SK-N-SH (cell line): ENCODE data around the gene DCAF6. TPM values are rescaled to one million over a fixed set of nuclear protein-coding genes. Genes with fewer than 3 reads are reported as not detected.

Experiments
- CTCF ChIA-PET: fragments of 300-600, 350-600 bp; formaldehyde crosslinking; extraction: SDS; loops from one replicate; lab custom pipeline; 2021; lab: Yijun Ruan, JAX
- POLR2A ChIA-PET: fragments of 350-600 bp; sonication (Branson Sonifier 250); formaldehyde crosslinking; extraction: SDS; loops from one replicate; lab custom pipeline; 2020; ENCODE audit warnings: antibody characterized with exemption, inconsistent platforms; lab: Yijun Ruan, JAX
- DNase-seq: peaks from one replicate; pipeline ENCODE4 v3.0.0; 2012
- H2AFZ ChIP-seq: fragments of 200-600 bp; sonication (generic); 2 replicates; pipeline ENCODE4 v1.8.1; 2016; ENCODE audit warnings: antibody characterized with exemption, mild to moderate bottlenecking, low read depth
- H3F3A ChIP-seq: fragments of 200-600 bp; sonication (generic); replicated peaks from 2 replicates; pipeline ENCODE3; 2016; ENCODE audit warnings: antibody characterized with exemption, mild to moderate bottlenecking; ENCODE audit not compliant: insufficient read depth
- H3K27ac ChIP-seq, 2 experiments: fragments of 200-500 bp in 1 of 2; fragments of 200-600 bp in 1 of 2; sonication (Bioruptor generic) in 1 of 2; sonication (generic), shearing (Covaris generic) in 1 of 2; 2 replicates each; pipeline versions ENCODE4 v1.5.1 to v1.6.1; 2014 to 2016; ENCODE audit warnings: low read depth in 2 of 2, inconsistent platforms in 1 of 2, low read length in 1 of 2, mild to moderate bottlenecking in 1 of 2, mixed read lengths in 1 of 2
- H3K27me3 ChIP-seq: fragments of 200-600 bp; sonication (generic), shearing (Covaris generic); 2 replicates; pipeline ENCODE4 v1.6.1; 2016; ENCODE audit warnings: mixed run types; ENCODE audit not compliant: insufficient read depth
- H3K36me3 ChIP-seq, 2 experiments: fragments of 200-500 bp in 1 of 2; fragments of 200-600 bp in 1 of 2; sonication (Bioruptor generic) in 1 of 2; sonication (generic) in 1 of 2; replicated peaks in 1 of 2; 2 replicates each; pipeline versions ENCODE3 to v1.5.1; 2014 to 2016; ENCODE audit warnings: low read length in 1 of 2, mild to moderate bottlenecking in 1 of 2; ENCODE audit not compliant: insufficient read depth in 2 of 2, control insufficient read depth in 1 of 2
- H3K4me1 ChIP-seq, 2 experiments: fragments of 200-500 bp in 1 of 2; fragments of 200-600 bp in 1 of 2; sonication (Bioruptor generic) in 1 of 2; sonication (generic), shearing (Covaris generic) in 1 of 2; 2 replicates each; pipeline versions ENCODE4 v1.5.1 to v1.6.1; 2014 to 2016; ENCODE audit warnings: low read depth in 1 of 2, low read length in 1 of 2, mixed run types in 1 of 2; ENCODE audit not compliant: insufficient read depth in 2 of 2, control insufficient read depth in 1 of 2
- H3K4me2 ChIP-seq: fragments of 200-600 bp; sonication (generic), shearing (Covaris generic); 2 replicates; pipeline ENCODE4 v1.6.1; 2017; ENCODE audit warnings: mixed run types
- H3K4me3 ChIP-seq, 2 experiments: fragments of 200-500 bp in 1 of 2; fragments of 200-600 bp in 1 of 2; sonication (Bioruptor generic) in 1 of 2; sonication (generic), shearing (Covaris generic) in 1 of 2; 2 replicates each; pipeline versions ENCODE4 v1.5.1 to v1.8.1; 2014 to 2016; ENCODE audit warnings: low read depth in 2 of 2, inconsistent platforms in 1 of 2, low read length in 1 of 2, mild to moderate bottlenecking in 1 of 2, mixed read lengths in 1 of 2, moderate library complexity in 1 of 2
- H3K79me2 ChIP-seq: fragments of 200-600 bp; sonication (generic); 2 replicates; pipeline ENCODE4 v1.8.1; 2017; ENCODE audit warnings: mild to moderate bottlenecking; ENCODE audit not compliant: insufficient read depth
- H3K9ac ChIP-seq: fragments of 200-600 bp; sonication (generic); 2 replicates; pipeline ENCODE4 v1.6.1; 2017; ENCODE audit warnings: mixed run types
- H3K9me2 ChIP-seq: fragments of 200-600 bp; sonication (generic); 2 replicates; pipeline ENCODE4 v1.6.1; 2017; ENCODE audit warnings: mixed run types
- H3K9me3 ChIP-seq: fragments of 200-600 bp; sonication (generic); 2 replicates; pipeline ENCODE4 v1.6.1; 2017; ENCODE audit warnings: mixed run types, mild to moderate bottlenecking, moderate library complexity
- H4K20me1 ChIP-seq: fragments of 200-600 bp; sonication (generic); 2 replicates; pipeline ENCODE4 v1.6.1; 2017; ENCODE audit warnings: mild to moderate bottlenecking, mixed run types; ENCODE audit not compliant: insufficient read depth
- EP300 ChIP-seq, 2 experiments: IDR thresholded peaks; 2 replicates each; pipeline versions ENCODE4 v1.4.0 to v1.6.1; 2012; ENCODE audit warnings: borderline replicate concordance in 1 of 2, low read depth in 1 of 2, low read length in 1 of 2
- FOSL2 ChIP-seq: IDR thresholded peaks from 2 replicates; pipeline ENCODE4 v1.4.0; 2012; ENCODE audit warnings: low read depth, mild to moderate bottlenecking, moderate library complexity, borderline replicate concordance
- FOXJ3 ChIP-seq: sonication (generic); formaldehyde crosslinking; IDR thresholded peaks from 2 replicates; pipeline ENCODE4 v1.5.1; 2020; ENCODE audit warnings: mild to moderate bottlenecking, missing genetic modification reagents
- FOXM1 ChIP-seq: IDR thresholded peaks from 2 replicates; pipeline ENCODE4 v1.4.0; 2012; ENCODE audit warnings: low read depth, mild to moderate bottlenecking
- GABPA ChIP-seq: IDR thresholded peaks from 2 replicates; pipeline ENCODE4 v1.4.0; 2012; ENCODE audit warnings: low read depth, mild to moderate bottlenecking
- JUND ChIP-seq: IDR thresholded peaks from 2 replicates; pipeline ENCODE4 v1.4.0; 2012
- MEF2A ChIP-seq: IDR thresholded peaks from 2 replicates; pipeline ENCODE4 v1.4.0; 2012; ENCODE audit warnings: low read depth, borderline replicate concordance
- RAD21 ChIP-seq: IDR thresholded peaks from 2 replicates; pipeline ENCODE4 v1.6.1; 2012; ENCODE audit warnings: mild to moderate bottlenecking, low read length
- RCOR1 ChIP-seq: fragments of 150-350 bp; IDR thresholded peaks from 2 replicates; pipeline ENCODE4 v1.6.1; 2017; ENCODE audit warnings: antibody characterized with exemption, low read length
- SMC3 ChIP-seq: IDR thresholded peaks from 2 replicates; pipeline ENCODE4 v1.6.1; 2012; ENCODE audit warnings: low read depth, low read length, improper control_type of control experiment
- TEAD4 ChIP-seq: IDR thresholded peaks from 2 replicates; pipeline ENCODE4 v1.4.0; 2012; ENCODE audit warnings: mild to moderate bottlenecking, borderline replicate concordance; ENCODE audit not compliant: insufficient read depth
- WGBS: methylation state at CpG from one replicate; pipeline ENCODE4 v1.1.6; 2017; ENCODE audit warnings: low lambda C conversion rate; 5-methylcytosine and 5-hydroxymethylcytosine counted together
- polyA plus RNA-seq, 3 experiments: library from polyadenylated mRNA; depleted of rRNA; stranded (reverse); fragments of >200 nt; gene quantifications; 2 replicates each; pipeline ENCODE4 v1.2.3, GENCODE V29; 2012
- small RNA-seq, 7 experiments: library from RNA; depleted of rRNA; stranded (forward); fragments of <200 nt; gene quantifications; one replicate each; pipeline ENCODE3, GENCODE V24; 2012
- TF ChIP-seq, protein P1 (sequence below): fragments of 150-350 bp; IDR thresholded peaks from 2 replicates; pipeline ENCODE4 v1.6.1; 2016; ENCODE audit warnings: mild to moderate bottlenecking, low read depth, low read length
- TF ChIP-seq, protein P2 (sequence below): IDR thresholded peaks from 2 replicates; pipeline ENCODE4 v1.4.0; 2012; ENCODE audit warnings: low read depth
- TF ChIP-seq, protein P3 (sequence below): fragments of 200-600 bp; sonication (generic); IDR thresholded peaks from 2 replicates; pipeline ENCODE4 v1.6.1; 2017; ENCODE audit warnings: antibody characterized with exemption, mild to moderate bottlenecking, moderate library complexity
- TF ChIP-seq, protein P4 (sequence below): IDR thresholded peaks from 2 replicates; pipeline ENCODE4; 2012
- TF ChIP-seq, protein P5 (sequence below): fragments of 150-350 bp; IDR thresholded peaks from 2 replicates; pipeline ENCODE4 v1.6.1; 2017; ENCODE audit warnings: antibody characterized with exemption, low read length, low read depth, borderline replicate concordance

DCAF6 gene
- polyA plus RNA-seq, 1 of the 3 experiments (the other 2 are of a cell fraction) = 31.3 TPM

DNA sequence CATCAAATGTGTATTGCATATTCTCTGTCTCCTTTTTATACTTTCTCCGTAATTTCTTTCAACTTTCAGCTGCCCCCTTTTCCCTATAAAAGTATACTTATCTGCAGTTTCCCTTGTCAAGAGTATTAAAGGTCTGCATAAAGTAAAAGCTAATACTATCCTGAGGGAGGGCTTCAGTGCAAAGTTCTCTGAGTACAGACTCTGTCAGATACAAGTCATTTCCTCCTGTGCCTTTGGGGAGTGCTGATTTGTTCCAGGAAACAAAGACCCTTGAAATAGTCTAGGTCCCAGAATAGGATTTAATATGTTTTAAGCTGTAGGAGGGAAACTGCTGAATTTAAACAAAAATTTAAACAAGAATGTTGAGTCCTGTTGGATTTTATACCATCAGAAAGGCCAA lies 188.6 kb downstream of the DCAF6 start:
- no peak for DNase-seq
- H3K27me3 ChIP-seq = no peaks in the 10 kb centered on the region
- no peaks in the 10 kb centered on the region; a peak in 2 of 4 replicates for H3K4me1 ChIP-seq
- H3K9ac ChIP-seq = no peak overlapping the region
- H3F3A ChIP-seq = no peaks in the 10 kb centered on the region
- H3K9me3 ChIP-seq = no peaks in the 10 kb centered on the region
- H3K9me2 ChIP-seq = no peaks in the 10 kb centered on the region
- peaks cover 91% of the 10 kb centered on the region for H3K79me2 ChIP-seq
- TF ChIP-seq GABPA = no peak
- no peak for TF ChIP-seq TEAD4
- TF ChIP-seq, protein P1, sequence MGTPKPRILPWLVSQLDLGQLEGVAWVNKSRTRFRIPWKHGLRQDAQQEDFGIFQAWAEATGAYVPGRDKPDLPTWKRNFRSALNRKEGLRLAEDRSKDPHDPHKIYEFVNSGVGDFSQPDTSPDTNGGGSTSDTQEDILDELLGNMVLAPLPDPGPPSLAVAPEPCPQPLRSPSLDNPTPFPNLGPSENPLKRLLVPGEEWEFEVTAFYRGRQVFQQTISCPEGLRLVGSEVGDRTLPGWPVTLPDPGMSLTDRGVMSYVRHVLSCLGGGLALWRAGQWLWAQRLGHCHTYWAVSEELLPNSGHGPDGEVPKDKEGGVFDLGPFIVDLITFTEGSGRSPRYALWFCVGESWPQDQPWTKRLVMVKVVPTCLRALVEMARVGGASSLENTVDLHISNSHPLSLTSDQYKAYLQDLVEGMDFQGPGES = no peak
- no peak for TF ChIP-seq EP300 (IDR thresholded peaks at IDR 0.05; ENCODE audit: borderline replicate concordance in 1 of 2, low read depth in 1 of 2, low read length in 1 of 2)
- TF ChIP-seq SMC3 = no peak
- TF ChIP-seq FOXM1 = no peak
- TF ChIP-seq, protein P2, sequence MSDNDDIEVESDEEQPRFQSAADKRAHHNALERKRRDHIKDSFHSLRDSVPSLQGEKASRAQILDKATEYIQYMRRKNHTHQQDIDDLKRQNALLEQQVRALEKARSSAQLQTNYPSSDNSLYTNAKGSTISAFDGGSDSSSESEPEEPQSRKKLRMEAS = no peak
- TF ChIP-seq, protein P3, sequence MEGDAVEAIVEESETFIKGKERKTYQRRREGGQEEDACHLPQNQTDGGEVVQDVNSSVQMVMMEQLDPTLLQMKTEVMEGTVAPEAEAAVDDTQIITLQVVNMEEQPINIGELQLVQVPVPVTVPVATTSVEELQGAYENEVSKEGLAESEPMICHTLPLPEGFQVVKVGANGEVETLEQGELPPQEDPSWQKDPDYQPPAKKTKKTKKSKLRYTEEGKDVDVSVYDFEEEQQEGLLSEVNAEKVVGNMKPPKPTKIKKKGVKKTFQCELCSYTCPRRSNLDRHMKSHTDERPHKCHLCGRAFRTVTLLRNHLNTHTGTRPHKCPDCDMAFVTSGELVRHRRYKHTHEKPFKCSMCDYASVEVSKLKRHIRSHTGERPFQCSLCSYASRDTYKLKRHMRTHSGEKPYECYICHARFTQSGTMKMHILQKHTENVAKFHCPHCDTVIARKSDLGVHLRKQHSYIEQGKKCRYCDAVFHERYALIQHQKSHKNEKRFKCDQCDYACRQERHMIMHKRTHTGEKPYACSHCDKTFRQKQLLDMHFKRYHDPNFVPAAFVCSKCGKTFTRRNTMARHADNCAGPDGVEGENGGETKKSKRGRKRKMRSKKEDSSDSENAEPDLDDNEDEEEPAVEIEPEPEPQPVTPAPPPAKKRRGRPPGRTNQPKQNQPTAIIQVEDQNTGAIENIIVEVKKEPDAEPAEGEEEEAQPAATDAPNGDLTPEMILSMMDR = no peak
- TF ChIP-seq, protein P4, sequence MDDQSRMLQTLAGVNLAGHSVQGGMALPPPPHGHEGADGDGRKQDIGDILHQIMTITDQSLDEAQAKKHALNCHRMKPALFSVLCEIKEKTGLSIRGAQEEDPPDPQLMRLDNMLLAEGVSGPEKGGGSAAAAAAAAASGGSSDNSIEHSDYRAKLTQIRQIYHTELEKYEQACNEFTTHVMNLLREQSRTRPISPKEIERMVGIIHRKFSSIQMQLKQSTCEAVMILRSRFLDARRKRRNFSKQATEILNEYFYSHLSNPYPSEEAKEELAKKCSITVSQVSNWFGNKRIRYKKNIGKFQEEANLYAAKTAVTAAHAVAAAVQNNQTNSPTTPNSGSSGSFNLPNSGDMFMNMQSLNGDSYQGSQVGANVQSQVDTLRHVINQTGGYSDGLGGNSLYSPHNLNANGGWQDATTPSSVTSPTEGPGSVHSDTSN = no peak
- no peak for TF ChIP-seq RCOR1
- no peak for TF ChIP-seq FOXJ3
- TF ChIP-seq MEF2A = no peak
- TF ChIP-seq JUND = no peak
- no peak for TF ChIP-seq RAD21
- TF ChIP-seq, protein P5, sequence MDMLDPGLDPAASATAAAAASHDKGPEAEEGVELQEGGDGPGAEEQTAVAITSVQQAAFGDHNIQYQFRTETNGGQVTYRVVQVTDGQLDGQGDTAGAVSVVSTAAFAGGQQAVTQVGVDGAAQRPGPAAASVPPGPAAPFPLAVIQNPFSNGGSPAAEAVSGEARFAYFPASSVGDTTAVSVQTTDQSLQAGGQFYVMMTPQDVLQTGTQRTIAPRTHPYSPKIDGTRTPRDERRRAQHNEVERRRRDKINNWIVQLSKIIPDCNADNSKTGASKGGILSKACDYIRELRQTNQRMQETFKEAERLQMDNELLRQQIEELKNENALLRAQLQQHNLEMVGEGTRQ = no peak
- TF ChIP-seq FOSL2 = no peak
- ChIA-PET POLR2A (no interaction called here), CTCF (interaction anchor here (2.2 kb wide), 1 partner anchor 20 kb away, joined by 9 read pairs; no protein-coding TSS in a partner anchor)
- H3K4me2 ChIP-seq = no peak overlapping the region
- H3K36me3 ChIP-seq = peaks cover 9 to 20% of the 10 kb centered on the region in 2 experiments
- no peaks in the 10 kb centered on the region for H4K20me1 ChIP-seq
- no peak overlapping the region for H2AFZ ChIP-seq
- H3K27ac ChIP-seq = no peak overlapping the region
- 95% methylated on average over 1 of the region's 1 CpG for whole genome bisulfite sequencing
- no peak overlapping the region for H3K4me3 ChIP-seq

Small RNA genes within 50 kb of the gene (small RNA-seq; reads per million reads assigned to genes)
- 0 reads per million in 7 experiments for gene MIR1255B2

Other genes with a start within 250 kb of the DCAF6 start
- 27.3 and 34.4 TPM in 2 replicates for gene MPZL1, start 214.7 kb upstream of the DCAF6 start, polyA plus RNA-seq (2012; rRNA removed)
- 0.10 and 0.15 TPM in 2 replicates for gene ADCY10, start 22.5 kb upstream of the DCAF6 start, polyA plus RNA-seq (2012; rRNA removed)
- gene MPC2, start 389 bp downstream of the DCAF6 start, polyA plus RNA-seq (2012; rRNA removed) = 15.9 and 21.0 TPM in 2 replicates
- 19.2 and 20.1 TPM in 2 replicates for gene GPR161, start 200.2 kb downstream of the DCAF6 start, polyA plus RNA-seq (2012; rRNA removed)
- gene TIPRL, start 242.3 kb downstream of the DCAF6 start, polyA plus RNA-seq (2012; rRNA removed) = 16.4 and 20.5 TPM in 2 replicates